Right lobe of liver (tissue), 4 donors: ENCODE results near the gene HSDL1.

Source experiments
- CTCF ChIP-seq, 4 donors: fragments of 200-600 bp in 3 of 4; fragments of 450-650 bp in 1 of 4; IDR thresholded peaks; one replicate each; pipeline versions ENCODE4 v1.5.1 to v1.8.0; 2016 to 2022; ENCODE audit warnings: antibody characterized with exemption in 4 of 4, mild to moderate bottlenecking in 2 of 4
- POLR2A ChIP-seq: fragments of 450-650 bp; IDR thresholded peaks from one replicate; pipeline ENCODE4 v1.6.1; 2017; ENCODE audit warnings: antibody characterized with exemption, mild to moderate bottlenecking
- donor health status: DM: no; HTN: no; CAD: no.
- donor health status: DM: no; HTN: no; CAD: no.
- donor health status: DM: no; HTN: yes; CAD: no.

- TF ChIP-seq POLR2A (no peak), CTCF (IDR thresholded peaks at IDR 0.05) (no peak)
Measured at GRCh38 chr16:84190731-84191388, 45.9 kb upstream of the HSDL1 start, which contains the start of gene ADAD2.
